NT2/D1 (cell line): Measurements from ENCODE around the gene LHX5.

Experiments used
- DNase-seq: peaks from one replicate; pipeline ENCODE4 v3.0.0-alpha.2; 2011; ENCODE audit warnings: low read depth, low spot score
- H3K27me3 ChIP-seq: 2 replicates; pipeline ENCODE4 v1.6.0; 2011; ENCODE audit warnings: mild to moderate bottlenecking; ENCODE audit not compliant: insufficient read length, insufficient read depth
- H3K36me3 ChIP-seq: 2 replicates; pipeline ENCODE4 v1.6.1; 2011; ENCODE audit warnings: mild to moderate bottlenecking, low read length, mixed read lengths; ENCODE audit not compliant: insufficient read depth, insufficient read length
- H3K4me1 ChIP-seq: 2 replicates; pipeline ENCODE4 v1.5.1; 2011; ENCODE audit not compliant: insufficient read depth, insufficient read length
- H3K4me3 ChIP-seq: 2 replicates; pipeline ENCODE4 v1.5.1; 2011; ENCODE audit warnings: low read depth; ENCODE audit not compliant: insufficient read length
- H3K9ac ChIP-seq: 2 replicates; pipeline ENCODE4 v1.6.0; 2011; ENCODE audit warnings: low read depth; ENCODE audit not compliant: insufficient read length
- H3K9me3 ChIP-seq: 2 replicates; pipeline ENCODE4 v1.5.1; 2011; ENCODE audit warnings: mild to moderate bottlenecking, low read length; ENCODE audit not compliant: insufficient read depth
- SUZ12 ChIP-seq: IDR thresholded peaks from 2 replicates; pipeline ENCODE4 v1.6.1; 2011; ENCODE audit not compliant: insufficient read length, insufficient read depth; ENCODE audit errors: extremely low read depth
- YY1 ChIP-seq: IDR thresholded peaks from 2 replicates; pipeline ENCODE4 v1.6.1; 2011; ENCODE audit not compliant: insufficient read length, insufficient read depth
- ZNF274 ChIP-seq: IDR thresholded peaks from 2 replicates; pipeline ENCODE4 v1.6.1; 2011; ENCODE audit warnings: mild to moderate bottlenecking, low read depth, low read length

The LHX5 gene

DNA sequence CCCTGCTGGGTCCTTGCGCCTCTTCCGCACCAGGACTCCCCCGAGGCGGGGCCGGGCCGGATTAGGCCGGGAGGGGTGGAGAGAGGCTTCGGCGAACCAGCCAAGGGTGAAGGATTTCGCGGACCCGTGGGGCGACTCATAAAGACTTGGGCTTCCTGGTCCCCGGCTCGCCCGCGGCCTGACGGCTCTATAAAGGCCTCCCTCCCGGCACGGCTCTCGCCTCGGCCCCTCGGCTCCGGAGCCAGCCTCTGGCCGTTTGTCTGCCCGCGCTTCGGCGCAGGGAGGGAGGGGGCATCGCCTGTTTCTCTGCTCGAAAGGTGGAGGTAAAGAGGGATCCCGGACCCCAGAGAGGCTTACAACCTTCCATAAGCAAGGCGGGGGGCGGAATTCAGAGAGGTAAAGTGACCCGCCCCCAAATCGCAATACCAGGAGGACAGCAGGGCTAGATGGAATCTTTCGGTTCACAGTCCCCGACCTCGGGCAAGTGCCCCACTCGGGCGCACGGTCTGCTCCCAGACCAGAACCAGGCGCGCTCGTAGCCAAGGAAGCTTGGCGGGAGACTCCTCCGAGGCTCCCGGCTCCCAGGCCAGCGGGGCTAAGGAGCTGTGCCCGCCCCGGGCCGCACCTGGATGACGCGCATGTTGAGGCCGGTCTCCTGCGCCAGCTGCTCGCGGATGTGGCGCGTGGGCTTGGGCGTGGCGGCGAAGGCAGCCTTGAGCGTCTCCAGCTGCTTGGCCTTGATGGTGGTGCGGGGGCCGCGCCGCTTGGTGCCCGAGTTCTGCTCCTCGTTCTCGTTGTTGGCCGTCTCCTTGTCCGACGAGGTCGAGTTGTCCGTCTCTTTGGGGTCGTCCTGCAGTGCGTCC is 3.9 kb downstream of the LHX5 start:
- TF ChIP-seq SUZ12 (peak; percentile 90), ZNF274 (no peak)
- H3K4me3 ChIP-seq = peak overlapping the region; percentile 41
- no peak for DNase-seq

DNA sequence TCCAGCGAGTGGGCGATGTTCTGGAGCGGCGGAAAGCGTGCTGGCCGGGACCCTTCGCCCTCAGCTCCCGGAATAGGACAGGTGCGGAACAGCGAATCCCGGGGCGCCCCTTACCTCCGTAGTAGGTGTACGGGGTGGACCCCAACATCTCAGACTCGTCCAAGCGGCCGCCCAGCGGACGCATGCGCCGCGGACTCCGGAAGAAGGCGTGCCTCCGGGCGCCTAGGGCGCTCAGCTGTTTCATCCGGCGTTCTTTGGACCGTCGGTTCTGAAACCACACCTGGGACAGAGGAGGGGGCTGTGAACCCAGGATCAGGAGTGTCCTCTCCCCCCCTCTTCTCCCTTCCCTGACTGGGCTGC is 4.5 kb downstream of the LHX5 start:
- H3K9ac ChIP-seq = peak overlapping the region; percentile 79
- H3K9me3 ChIP-seq = no peaks in the 10 kb centered on the region
- H3K4me3 ChIP-seq = peak overlapping the region; percentile 41
- DNase-seq = no peak
- H3K27me3 ChIP-seq = peaks cover 100% of the 10 kb centered on the region
- no peaks in the 10 kb centered on the region for H3K36me3 ChIP-seq
- TF ChIP-seq YY1 = no peak
- TF ChIP-seq ZNF274 = no peak
- no peak for TF ChIP-seq SUZ12
- H3K4me1 ChIP-seq = peaks cover 49% of the 10 kb centered on the region

More for the DNA sequence above, 3.9 kb downstream of the LHX5 start:
- Histone ChIP-seq H3K9ac (peak overlapping the region; percentile 79), H3K36me3 (no peaks in the 10 kb centered on the region), H3K4me1 (peaks cover 51% of the 10 kb centered on the region), H3K9me3 (no peaks in the 10 kb centered on the region), H3K27me3 (peaks cover 100% of the 10 kb centered on the region)

DNA sequence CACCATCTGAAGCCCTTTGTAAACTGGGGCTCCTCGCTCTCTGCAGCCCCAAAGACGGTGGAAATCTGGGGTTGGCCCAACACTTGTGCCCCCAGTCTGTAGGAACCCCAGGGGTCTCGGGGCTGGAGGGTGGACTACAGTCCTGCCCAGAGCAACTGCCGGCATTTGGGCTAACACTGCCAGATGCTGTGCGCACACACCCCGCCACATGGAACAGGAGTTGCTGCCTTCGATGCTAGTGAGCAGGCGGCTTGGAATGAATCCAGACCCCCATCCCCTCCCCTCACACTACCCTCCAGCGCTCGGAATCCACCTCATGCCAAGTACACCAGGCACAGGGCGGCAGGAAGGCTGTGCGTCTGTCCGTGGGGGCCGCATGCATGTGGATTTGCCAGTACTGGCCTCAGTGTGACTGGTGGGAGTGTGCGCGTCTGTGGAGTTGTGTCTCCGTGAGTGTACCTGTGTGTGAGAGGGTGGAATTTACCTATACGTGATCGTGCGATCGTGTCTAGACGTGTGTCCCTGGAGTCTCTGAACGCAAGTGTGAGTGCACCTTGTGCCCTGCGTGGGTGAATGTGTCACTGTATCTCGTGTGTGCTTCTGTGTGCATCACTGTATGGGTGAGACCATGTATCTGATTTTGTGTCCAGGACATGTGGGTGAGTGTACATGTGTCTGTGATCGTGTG is 5.1 kb downstream of the LHX5 start:
- peaks cover 100% of the 10 kb centered on the region for H3K27me3 ChIP-seq
- H3K4me3 ChIP-seq = no peak overlapping the region
- no peaks in the 10 kb centered on the region for H3K36me3 ChIP-seq
- no peak for DNase-seq
- no peaks in the 10 kb centered on the region for H3K9me3 ChIP-seq
- H3K9ac ChIP-seq = peak overlapping the region; percentile 79
- peaks cover 47% of the 10 kb centered on the region for H3K4me1 ChIP-seq
- TF ChIP-seq ZNF274 (no peak), SUZ12 (no peak), YY1 (no peak)

DNA sequence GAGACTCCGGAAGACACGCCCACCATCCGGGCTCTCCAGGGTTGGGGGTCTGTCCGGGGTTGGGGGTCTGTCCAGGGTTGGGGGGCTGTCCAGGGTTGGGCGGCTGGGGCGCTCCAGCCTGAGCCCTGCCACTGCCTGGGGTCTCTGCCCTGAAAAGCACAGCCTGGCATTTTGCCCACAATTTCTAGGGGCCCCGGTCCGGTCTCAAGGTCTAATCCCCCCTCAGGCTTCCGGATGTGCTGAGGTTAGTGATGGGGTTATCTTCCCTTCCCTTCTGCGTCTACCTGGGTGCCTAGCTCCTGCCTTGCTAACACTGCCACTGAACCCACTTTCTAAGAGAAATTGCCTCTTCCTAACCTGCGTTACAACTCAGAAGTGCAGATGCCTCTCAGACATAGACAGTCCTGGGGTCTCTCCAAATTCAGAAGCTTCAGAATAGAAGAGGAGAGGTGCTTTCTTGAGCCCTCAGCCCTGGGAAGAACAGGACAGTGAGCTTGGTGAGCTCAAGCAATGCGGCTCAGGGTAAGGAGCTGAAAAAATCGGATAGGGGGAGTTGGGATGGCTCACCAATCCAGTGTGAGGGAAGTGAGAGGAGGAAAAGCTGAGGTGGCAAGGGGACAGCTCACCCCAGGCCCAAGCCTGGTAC is 5.7 kb downstream of the LHX5 start:
- DNase-seq = no peak
- Histone ChIP-seq H3K36me3 (no peaks in the 10 kb centered on the region), H3K27me3 (peaks cover 100% of the 10 kb centered on the region), H3K9ac (no peak overlapping the region), H3K9me3 (no peaks in the 10 kb centered on the region), H3K4me3 (no peak overlapping the region), H3K4me1 (peaks cover 42% of the 10 kb centered on the region)
- TF ChIP-seq SUZ12 (peak; percentile 66), YY1 (no peak), ZNF274 (no peak)

DNA sequence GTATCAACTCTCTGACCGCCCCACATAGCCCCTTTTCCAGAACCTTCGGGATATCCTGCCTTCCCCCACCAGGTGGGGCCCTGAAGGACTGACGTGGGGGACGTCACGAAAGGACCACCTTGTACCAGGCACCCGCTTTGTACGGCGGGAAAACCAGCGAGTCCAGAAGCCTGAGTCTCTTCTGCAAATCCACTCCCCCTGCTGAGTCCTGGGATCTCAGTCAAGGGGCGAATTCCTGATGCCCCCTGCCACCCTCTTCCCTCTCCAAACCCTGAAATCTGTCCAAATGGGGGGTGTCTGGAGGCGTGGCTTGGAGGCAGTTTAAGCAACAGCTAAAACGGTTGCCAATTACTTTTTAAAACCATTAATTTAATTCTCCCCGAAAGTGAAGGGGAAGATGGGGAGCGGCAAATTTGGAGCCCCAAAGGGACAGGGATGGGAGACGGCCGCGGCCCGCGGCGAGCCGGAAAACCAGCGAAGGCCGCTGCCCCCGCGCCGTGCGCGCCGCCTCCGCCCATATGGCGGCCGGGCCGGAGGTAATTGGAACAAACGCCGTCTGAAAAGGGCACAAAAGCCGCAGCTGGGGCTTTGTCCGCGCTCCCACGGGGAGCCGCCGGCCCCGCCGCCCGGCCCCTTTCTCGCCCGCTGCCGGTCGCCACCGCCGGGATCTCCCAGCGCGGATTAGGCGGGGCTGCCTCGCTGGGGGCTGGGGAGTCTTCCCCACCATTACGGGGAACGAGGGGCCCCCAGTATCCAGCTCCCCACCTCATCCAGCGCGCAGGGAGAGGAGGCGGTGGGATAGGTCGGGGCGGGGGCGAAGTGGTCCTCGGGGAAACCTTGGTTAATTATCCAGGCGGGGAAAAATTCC is 6.6 kb downstream of the LHX5 start:
- TF ChIP-seq YY1 (no peak), ZNF274 (no peak), SUZ12 (no peak)
- Histone ChIP-seq H3K4me1 (peaks cover 36% of the 10 kb centered on the region), H3K4me3 (peak overlapping the region; percentile 9), H3K9me3 (no peaks in the 10 kb centered on the region), H3K27me3 (peaks cover 99% of the 10 kb centered on the region), H3K9ac (peak overlapping the region; percentile 27), H3K36me3 (no peaks in the 10 kb centered on the region)
- no peak for DNase-seq

DNA sequence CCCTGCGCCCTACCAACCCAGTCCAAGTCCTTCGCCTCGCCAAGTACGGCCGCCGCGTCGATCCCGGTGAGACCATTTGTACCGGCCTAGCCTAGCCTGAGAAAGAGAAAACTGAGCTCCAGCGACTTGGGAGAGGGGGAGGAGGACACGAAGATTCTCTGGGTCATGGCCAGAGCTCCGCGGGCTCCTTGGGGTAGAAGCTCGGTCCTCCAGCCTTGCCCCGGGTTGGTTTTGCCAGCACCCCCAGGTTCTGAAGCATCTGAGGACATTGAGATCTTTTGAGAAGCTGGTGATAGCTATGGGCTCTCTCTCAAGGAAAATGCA is 7.3 kb downstream of the LHX5 start:
- no peak for DNase-seq
- TF ChIP-seq ZNF274 (no peak), YY1 (no peak), SUZ12 (no peak)
- peak overlapping the region; percentile 57 for H3K4me3 ChIP-seq
- H3K27me3 ChIP-seq = peaks cover 99% of the 10 kb centered on the region
- H3K36me3 ChIP-seq = no peaks in the 10 kb centered on the region
- H3K9me3 ChIP-seq = no peaks in the 10 kb centered on the region
- H3K9ac ChIP-seq = peak overlapping the region; percentile 44
- peaks cover 36% of the 10 kb centered on the region for H3K4me1 ChIP-seq
